IPS DF 19.7 (cell line): ENCODE measurements around the gene PARM1.

Experiments used
- DNase-seq: peaks from one replicate; pipeline ENCODE4 v3.0.0-alpha.2; 2013; ENCODE audit warnings: low read depth, low spot score

The PARM1 gene

GRCh38 chr4:75030649-75031235 lies 97.8 kb downstream of the PARM1 start:
- DNase-seq: no peak

- no peak for DNase-seq
Measured at GRCh38 chr4:75031775-75032174, 98.9 kb downstream of the PARM1 start.

GRCh38 chr4:75034523-75034922 lies 101.6 kb downstream of the PARM1 start:
- DNase-seq: no peak

GRCh38 chr4:75035321-75035720 lies 102.4 kb downstream of the PARM1 start:
- no peak for DNase-seq

GRCh38 chr4:75036046-75036830 lies 103.3 kb downstream of the PARM1 start:
- no peak for DNase-seq

- no peak for DNase-seq
Measured at GRCh38 chr4:75037252-75037651, 104.3 kb downstream of the PARM1 start.

GRCh38 chr4:75038376-75038775 lies 105.5 kb downstream of the PARM1 start:
- no peak for DNase-seq

- no peak for DNase-seq
Measured at GRCh38 chr4:75040703-75041102, 107.8 kb downstream of the PARM1 start.

GRCh38 chr4:75042601-75043208 lies 109.8 kb downstream of the PARM1 start:
- no peak for DNase-seq

GRCh38 chr4:75046226-75046625 lies 113.3 kb downstream of the PARM1 start:
- DNase-seq: no peak

GRCh38 chr4:75046641-75047040 lies 113.7 kb downstream of the PARM1 start:
- no peak for DNase-seq

GRCh38 chr4:75048208-75048879 lies 115.4 kb downstream of the PARM1 start:
- DNase-seq: no peak

GRCh38 chr4:75051431-75051830 lies 118.5 kb downstream of the PARM1 start:
- DNase-seq: no peak

GRCh38 chr4:75053352-75053751 lies 120.4 kb downstream of the PARM1 start:
- no peak for DNase-seq

- DNase-seq: no peak
Measured at GRCh38 chr4:75054078-75054477, 121.2 kb downstream of the PARM1 start.

- no peak for DNase-seq
Measured at GRCh38 chr4:75056277-75056676, 123.4 kb downstream of the PARM1 start.

GRCh38 chr4:75057369-75057768 lies 124.5 kb downstream of the PARM1 start:
- no peak for DNase-seq

- no peak for DNase-seq
Measured at GRCh38 chr4:75058486-75058885, 125.6 kb downstream of the PARM1 start.

- no peak for DNase-seq
Measured at GRCh38 chr4:75063433-75063832, 130.5 kb downstream of the PARM1 start.

GRCh38 chr4:75065909-75066308 lies 133.0 kb downstream of the PARM1 start:
- no peak for DNase-seq

- DNase-seq: no peak
Measured at GRCh38 chr4:75069493-75070074, 136.7 kb downstream of the PARM1 start.

GRCh38 chr4:75071317-75071716 lies 138.4 kb downstream of the PARM1 start:
- DNase-seq: no peak
